LoVo (cell line): ENCODE data around the gene BANK1.

Experiments
- DNase-seq: peaks from one replicate; pipeline ENCODE4 v3.0.0-alpha.2; 2016; ENCODE audit warnings: low spot score

The BANK1 gene, protein sequence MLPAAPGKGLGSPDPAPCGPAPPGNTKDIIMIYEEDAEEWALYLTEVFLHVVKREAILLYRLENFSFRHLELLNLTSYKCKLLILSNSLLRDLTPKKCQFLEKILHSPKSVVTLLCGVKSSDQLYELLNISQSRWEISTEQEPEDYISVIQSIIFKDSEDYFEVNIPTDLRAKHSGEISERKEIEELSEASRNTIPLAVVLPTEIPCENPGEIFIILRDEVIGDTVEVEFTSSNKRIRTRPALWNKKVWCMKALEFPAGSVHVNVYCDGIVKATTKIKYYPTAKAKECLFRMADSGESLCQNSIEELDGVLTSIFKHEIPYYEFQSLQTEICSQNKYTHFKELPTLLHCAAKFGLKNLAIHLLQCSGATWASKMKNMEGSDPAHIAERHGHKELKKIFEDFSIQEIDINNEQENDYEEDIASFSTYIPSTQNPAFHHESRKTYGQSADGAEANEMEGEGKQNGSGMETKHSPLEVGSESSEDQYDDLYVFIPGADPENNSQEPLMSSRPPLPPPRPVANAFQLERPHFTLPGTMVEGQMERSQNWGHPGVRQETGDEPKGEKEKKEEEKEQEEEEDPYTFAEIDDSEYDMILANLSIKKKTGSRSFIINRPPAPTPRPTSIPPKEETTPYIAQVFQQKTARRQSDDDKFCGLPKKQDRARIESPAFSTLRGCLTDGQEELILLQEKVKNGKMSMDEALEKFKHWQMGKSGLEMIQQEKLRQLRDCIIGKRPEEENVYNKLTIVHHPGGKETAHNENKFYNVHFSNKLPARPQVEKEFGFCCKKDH

GRCh38 chr4:101790521-101791181, at the start of gene BANK1:
BANK1 (plus strand) TSS chr4:101790730; CDS start chr4:101790881, 151 bp downstream.
- peak; percentile 39 for DNase-seq

GRCh38 chr4:101753721-101754120, 36.8 kb upstream of the BANK1 start:
- DNase-seq: no peak

DNA sequence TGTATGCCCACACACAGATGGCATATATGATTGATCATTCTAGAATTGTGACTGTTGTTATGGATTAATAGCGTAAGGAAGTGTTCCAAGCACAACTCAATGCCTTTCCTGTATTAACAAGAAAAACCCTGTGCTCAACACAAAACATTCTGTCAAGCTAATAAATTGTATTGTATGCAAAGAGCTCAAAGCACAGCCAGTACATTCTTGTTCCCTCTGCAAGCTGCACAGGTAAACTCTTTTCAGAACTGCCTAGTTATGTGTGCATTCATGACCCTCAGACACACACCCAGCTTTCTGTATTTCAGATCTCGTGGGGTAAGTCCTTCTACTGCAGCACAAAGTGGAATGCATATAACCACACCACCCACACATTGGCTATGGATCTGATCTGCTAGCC, 34.3 kb upstream of the BANK1 start:
- DNase-seq: no peak

DNA sequence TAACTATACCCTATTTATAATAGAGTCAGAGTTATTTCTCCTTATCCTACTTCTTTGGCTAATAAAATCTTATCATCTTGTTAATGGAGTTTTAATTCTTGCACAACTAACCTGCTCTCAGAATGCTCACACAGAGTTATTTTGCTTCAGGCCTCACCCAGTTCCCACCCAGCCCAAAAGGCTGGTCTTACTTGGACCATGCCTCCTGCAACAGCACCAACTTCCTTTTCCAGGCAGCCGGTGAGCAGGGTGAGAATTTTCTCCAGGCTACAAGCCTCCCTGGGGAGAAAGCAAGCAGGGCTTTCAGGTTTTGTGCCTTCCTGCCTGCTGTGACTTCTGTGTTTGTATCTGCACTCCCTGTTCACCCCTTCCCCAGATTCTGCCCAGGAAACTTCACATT, 29.1 kb upstream of the BANK1 start:
- no peak for DNase-seq

- no peak for DNase-seq
Observed at GRCh38 chr4:101762025-101762424, 28.5 kb upstream of the BANK1 start.

- DNase-seq: no peak
Observed at GRCh38 chr4:101762534-101762933, 28.0 kb upstream of the BANK1 start.

DNA sequence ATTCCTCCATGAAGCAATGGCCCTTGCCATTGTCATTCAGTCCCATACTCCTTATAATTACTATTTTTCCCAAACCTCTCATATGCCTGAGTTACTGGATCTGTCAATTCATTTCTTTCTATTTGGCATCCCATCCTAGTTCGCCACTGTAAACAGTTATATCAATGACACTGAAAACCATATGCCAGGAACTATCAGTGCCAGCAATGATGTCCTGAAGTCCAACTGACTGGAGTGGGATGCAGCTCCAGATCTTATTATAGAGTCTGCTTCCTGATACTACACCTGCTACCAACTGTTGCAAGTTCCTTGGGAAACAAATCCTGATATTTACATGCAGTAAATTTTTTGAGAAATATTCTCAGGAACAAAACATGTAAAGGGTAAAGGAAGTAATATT, 27.0 kb upstream of the BANK1 start:
- no peak for DNase-seq

DNA sequence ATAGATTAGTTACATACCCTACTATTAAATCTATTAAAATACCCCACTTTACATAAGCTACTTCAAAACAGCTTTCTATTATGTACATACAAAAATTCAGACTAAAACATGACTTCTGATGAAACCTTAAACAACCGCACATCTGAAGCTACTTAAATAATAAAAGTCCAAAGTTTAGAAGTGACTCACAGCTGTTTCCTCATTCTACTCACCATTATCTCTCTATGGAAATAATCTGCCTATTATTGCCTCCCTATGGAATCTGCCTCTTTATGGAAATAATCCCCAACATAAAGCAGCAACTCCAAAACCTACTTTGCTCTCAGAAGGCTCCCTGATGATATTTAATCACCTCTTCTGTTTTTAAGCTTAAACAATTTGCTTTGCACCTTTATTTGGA, 15.7 kb upstream of the BANK1 start:
- DNase-seq: peak; percentile 70

- no peak for DNase-seq
Observed at GRCh38 chr4:101777431-101777830, 13.1 kb upstream of the BANK1 start.

DNA sequence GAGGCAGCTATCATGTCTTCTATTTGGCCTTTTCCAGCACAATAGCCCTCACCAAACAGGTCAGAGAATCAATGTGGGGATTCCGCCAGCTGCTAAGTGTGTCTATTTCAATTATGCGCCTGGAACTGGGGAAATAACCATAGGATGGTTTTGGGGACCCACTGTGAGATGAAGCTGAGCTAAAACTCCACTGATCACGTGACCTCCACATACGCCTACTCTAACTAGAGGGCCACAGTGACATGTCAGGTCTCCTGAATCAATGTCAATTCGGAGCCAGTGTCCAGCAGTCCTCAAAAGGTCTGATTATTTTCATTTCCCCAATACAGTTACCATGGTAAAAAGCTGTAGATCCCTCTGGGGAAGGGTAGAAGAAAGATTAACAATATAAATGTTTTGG, 10.2 kb upstream of the BANK1 start:
- DNase-seq: no peak

- no peak for DNase-seq
Observed at GRCh38 chr4:101782546-101782945, 8.0 kb upstream of the BANK1 start.

DNA sequence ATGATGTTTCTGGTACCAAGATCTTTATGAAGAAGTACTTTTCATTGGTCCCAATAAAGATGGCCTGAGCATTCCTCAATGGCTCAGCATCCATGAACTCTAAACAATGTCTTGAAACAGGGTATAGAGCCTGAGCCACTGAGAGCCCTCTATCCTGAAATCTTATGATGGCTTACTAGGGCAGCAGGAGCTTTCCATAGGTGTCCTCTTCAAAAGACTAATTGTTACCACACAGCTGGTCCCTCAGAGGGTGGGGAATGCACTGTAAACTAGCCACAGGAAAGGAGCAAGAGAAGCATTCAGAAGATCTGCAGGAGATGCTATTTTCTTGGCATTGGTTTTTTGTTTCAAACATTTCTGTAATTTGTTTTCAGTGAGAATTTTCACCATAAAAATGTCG, 5.6 kb upstream of the BANK1 start:
- DNase-seq: no peak

- no peak for DNase-seq
Observed at GRCh38 chr4:101785486-101785885, 5.0 kb upstream of the BANK1 start.

GRCh38 chr4:101787701-101788316, 2.7 kb upstream of the BANK1 start:
- no peak for DNase-seq

DNA sequence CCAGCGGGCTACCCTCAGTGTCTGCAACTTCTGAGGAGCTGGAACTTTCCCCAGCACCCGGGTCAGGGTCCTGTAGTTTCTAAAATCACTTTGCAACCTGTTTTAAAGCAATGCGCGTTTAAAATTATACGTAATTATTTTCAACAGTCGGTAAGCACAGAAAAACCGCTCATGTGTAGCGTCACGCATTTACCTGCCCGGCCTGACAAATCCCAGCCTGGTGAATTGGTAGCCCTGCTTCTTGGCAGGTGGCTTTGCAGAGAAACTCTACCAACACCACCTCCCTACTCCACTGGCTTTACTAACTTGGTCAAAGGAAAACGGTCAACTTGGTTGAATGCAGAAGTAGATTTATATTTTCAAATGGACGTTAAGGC, 640 bp downstream of the BANK1 start:
- DNase-seq: peak; percentile 6

DNA sequence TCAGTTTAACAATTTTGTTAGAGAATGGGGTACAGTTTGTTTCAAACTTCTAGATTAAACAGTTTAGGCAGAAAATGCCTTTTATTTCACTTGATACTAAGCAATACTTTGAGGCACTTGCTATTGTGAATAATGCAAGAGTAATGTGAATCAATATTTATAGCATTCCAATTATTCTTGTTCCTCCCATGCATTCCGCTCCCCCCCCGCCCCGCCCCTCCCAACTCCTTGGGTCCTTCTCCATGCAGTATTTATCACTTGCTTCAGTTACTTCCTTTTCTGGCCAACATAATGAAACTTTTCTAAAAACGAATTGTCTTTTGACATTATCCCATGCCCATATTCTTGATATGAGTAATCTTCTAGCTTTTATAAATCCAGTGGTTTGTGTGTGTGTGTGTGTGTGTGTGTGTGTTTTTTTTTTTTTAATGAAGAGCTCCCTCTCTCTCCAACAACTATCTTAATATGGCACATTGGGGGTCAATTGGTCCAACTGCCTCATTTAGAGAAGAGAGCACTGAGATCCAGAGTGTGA, 1.6 kb downstream of the BANK1 start:
- no peak for DNase-seq

- DNase-seq: no peak
Observed at GRCh38 chr4:101793397-101793796, 2.9 kb downstream of the BANK1 start.

DNA sequence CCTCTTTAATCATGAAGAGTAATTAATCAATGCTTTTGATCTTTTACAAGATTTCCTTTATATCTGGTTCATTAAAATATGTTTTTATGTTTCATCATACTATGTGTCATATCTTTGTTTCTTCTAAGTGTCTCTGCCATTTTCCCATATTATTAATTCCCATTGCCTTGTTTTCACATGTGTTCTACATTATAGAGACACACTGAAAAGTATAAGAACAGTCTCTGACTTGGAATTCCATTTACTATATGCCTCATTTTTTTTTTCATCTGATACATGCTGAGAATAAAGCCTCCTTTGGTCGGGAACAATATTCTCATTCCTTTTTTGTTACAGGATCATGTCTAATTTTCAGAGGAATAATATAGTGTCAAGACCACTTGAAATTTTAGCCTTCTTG, 4.3 kb downstream of the BANK1 start:
- no peak for DNase-seq

- no peak for DNase-seq
Observed at GRCh38 chr4:101795704-101796103, 5.2 kb downstream of the BANK1 start.

DNA sequence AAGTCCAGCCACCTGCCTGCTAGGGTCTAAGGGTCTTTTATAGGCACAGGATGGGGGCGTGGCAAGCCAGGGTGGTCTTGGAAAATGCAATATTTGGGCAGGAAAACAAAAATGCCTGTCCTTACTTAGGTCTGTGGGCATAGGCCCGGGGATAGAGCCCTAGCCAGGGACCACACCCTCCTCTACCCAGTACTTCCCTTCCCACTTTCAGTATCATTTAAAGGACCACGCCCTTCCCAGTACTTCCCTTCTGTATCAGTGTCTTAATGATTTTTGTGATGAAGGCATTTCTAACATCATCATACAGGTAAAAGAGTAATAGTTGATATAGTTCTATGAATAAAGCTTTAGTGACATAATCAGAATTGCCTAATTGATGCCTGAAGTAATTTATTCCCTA, 11.4 kb downstream of the BANK1 start:
- DNase-seq: no peak

GRCh38 chr4:101806914-101807313, 16.4 kb downstream of the BANK1 start:
- no peak for DNase-seq

DNA sequence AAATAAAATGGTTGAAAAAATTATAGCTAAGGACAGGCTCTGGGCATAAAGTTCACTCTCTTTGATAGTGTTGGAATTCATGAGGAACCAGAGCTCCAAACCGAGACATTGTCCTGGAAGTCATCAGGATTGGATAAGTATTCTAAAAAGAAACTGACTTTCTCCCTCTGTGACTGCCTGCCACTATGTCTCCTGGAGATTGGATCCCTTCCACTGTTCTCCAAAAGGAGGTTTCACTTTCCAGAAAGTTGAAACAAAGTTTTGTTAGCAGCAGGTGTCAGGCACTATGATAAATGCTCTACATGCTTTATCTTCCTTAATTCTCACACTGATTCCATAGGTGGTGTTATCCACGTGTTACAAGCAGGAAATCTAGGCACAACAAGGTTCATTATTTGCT, 16.8 kb downstream of the BANK1 start:
- DNase-seq: no peak
